Colonic mucosa (tissue), 4 donors: ENCODE data around the gene FICD. TPM values are rescaled to one million over a fixed set of nuclear protein-coding genes. Genes with fewer than 3 reads are reported as not detected.

ENCODE experiments used
- DNase-seq: peaks from one replicate; pipeline ENCODE4 v3.0.0-alpha.2; 2020
- H3K27ac ChIP-seq: fragments of 200-600 bp; one replicate; pipeline ENCODE4 v1.8.0; 2021
- H3K27me3 ChIP-seq: fragments of 200-600 bp; one replicate; pipeline ENCODE4 v1.8.0; 2021
- H3K36me3 ChIP-seq: fragments of 200-600 bp; one replicate; pipeline ENCODE4 v1.8.0; 2021
- H3K4me1 ChIP-seq: fragments of 200-600 bp; one replicate; pipeline ENCODE4 v1.8.0; 2021; ENCODE audit warnings: mild to moderate bottlenecking
- H3K4me3 ChIP-seq: fragments of 200-600 bp; one replicate; pipeline ENCODE4 v1.8.0; 2021
- H3K9ac ChIP-seq, 2 donors: one replicate each; pipeline ENCODE4 v1.7.0; 2013; ENCODE audit warnings: control low read depth in 2 of 2, low read depth in 2 of 2, low read length in 2 of 2
- H3K9me3 ChIP-seq: fragments of 200-600 bp; one replicate; pipeline ENCODE4 v1.8.0; 2021
- CTCF ChIP-seq: fragments of 200-600 bp; IDR thresholded peaks from one replicate; pipeline ENCODE4 v1.8.0; 2022; ENCODE audit warnings: antibody characterized with exemption, mild to moderate bottlenecking
- intact Hi-C: fragments of 100-400 bp; cut with DNase I; formaldehyde crosslinking; loops from one replicate; pipeline ENCODE4 v1.14.1; 2022
- total RNA-seq, 2 donors: library from RNA; stranded (reverse); fragmentation: NEBNext Ultra II Directional in 1 of 2; extraction: Animal tissue kit (Norgen Biotek cat#: 25700) in 1 of 2; gene quantifications; one replicate each; pipeline ENCODE4 v1.2.1, GENCODE V29; 2021
- donor health status: healthy.
- donor health status: DM: no; HTN: no; CAD: no.
- donor health status: DM: no; HTN: no; CAD: no.

Gene FICD
- total RNA-seq, 2 donors from 2014 or later = 3.5 to 6.2 TPM

- Histone ChIP-seq H3K27ac (no peak overlapping the region), H3K27me3 (no peaks in the 10 kb centered on the region), H3K4me3 (no peak overlapping the region), H3K36me3 (no peaks in the 10 kb centered on the region), H3K9me3 (no peaks in the 10 kb centered on the region), H3K9ac (no peak overlapping the region), H3K4me1 (no peaks in the 10 kb centered on the region)
- TF ChIP-seq CTCF = no peak
- DNase-seq = no peak
- intact Hi-C loops = no loop called here
These were observed 7.0 kb upstream of the FICD start for GRCh38 chr12:108507971-108508642.

- no peaks in the 10 kb centered on the region for H3K27me3 ChIP-seq
- H3K9ac ChIP-seq = no peak overlapping the region
- H3K9me3 ChIP-seq = no peaks in the 10 kb centered on the region
- H3K36me3 ChIP-seq = no peaks in the 10 kb centered on the region
- DNase-seq = no peak
- H3K27ac ChIP-seq = no peak overlapping the region
- H3K4me1 ChIP-seq = no peaks in the 10 kb centered on the region
- no peak overlapping the region for H3K4me3 ChIP-seq
- intact Hi-C loops = loop anchor here (5.0 kb wide), 1 partner anchor 593 kb away; no protein-coding TSS in a partner anchor
- TF ChIP-seq CTCF = no peak
These were observed 5.3 kb upstream of the FICD start for GRCh38 chr12:108509806-108510205.

GRCh38 chr12:108510836-108511235 lies 4.2 kb upstream of the FICD start:
- Histone ChIP-seq H3K9me3 (no peaks in the 10 kb centered on the region), H3K36me3 (no peaks in the 10 kb centered on the region), H3K27me3 (no peaks in the 10 kb centered on the region), H3K9ac (no peak overlapping the region), H3K4me1 (no peaks in the 10 kb centered on the region), H3K4me3 (no peak overlapping the region), H3K27ac (no peak overlapping the region)
- TF ChIP-seq CTCF = no peak
- no peak for DNase-seq
- intact Hi-C loops = loop anchor here (5.0 kb wide), 1 partner anchor 594 kb away; no protein-coding TSS in a partner anchor

- no peak overlapping the region for H3K27ac ChIP-seq
- peak; percentile 64 for DNase-seq
- peak overlapping the region in 1 of 2 donors; percentile 17 for H3K9ac ChIP-seq
- no peaks in the 10 kb centered on the region for H3K4me1 ChIP-seq
- H3K36me3 ChIP-seq = no peaks in the 10 kb centered on the region
- no peaks in the 10 kb centered on the region for H3K27me3 ChIP-seq
- intact Hi-C loops = loop anchor here (5.0 kb wide), 1 partner anchor 595 kb away; no protein-coding TSS in a partner anchor
- peak; percentile 86 for TF ChIP-seq CTCF
- H3K4me3 ChIP-seq = no peak overlapping the region
- no peaks in the 10 kb centered on the region for H3K9me3 ChIP-seq
These were observed 3.2 kb upstream of the FICD start for GRCh38 chr12:108511633-108512540.

- TF ChIP-seq CTCF = no peak
- Histone ChIP-seq H3K36me3 (no peaks in the 10 kb centered on the region), H3K9me3 (no peaks in the 10 kb centered on the region), H3K9ac (peak overlapping the region in 1 of 2 donors; percentile 81), H3K27ac (no peak overlapping the region), H3K4me3 (peak overlapping the region; percentile 90), H3K27me3 (no peaks in the 10 kb centered on the region), H3K4me1 (no peaks in the 10 kb centered on the region)
- intact Hi-C loops = loop anchor here (5.0 kb wide), 1 partner anchor 597 kb away; no protein-coding TSS in a partner anchor
- DNase-seq = no peak
These were observed 557 bp upstream of the FICD start for GRCh38 chr12:108514468-108514972.
